GM18907 (cell line): ENCODE data around the gene DNAL4.

Experiments used
- ATAC-seq: cut with Tn5 transposase; IDR thresholded peaks from one replicate; pipeline ENCODE4 v1.9.1; 2021; ENCODE audit warnings: mild to moderate bottlenecking, moderate library complexity; ENCODE audit not compliant: unreplicated experiment

DNAL4 gene

DNA sequence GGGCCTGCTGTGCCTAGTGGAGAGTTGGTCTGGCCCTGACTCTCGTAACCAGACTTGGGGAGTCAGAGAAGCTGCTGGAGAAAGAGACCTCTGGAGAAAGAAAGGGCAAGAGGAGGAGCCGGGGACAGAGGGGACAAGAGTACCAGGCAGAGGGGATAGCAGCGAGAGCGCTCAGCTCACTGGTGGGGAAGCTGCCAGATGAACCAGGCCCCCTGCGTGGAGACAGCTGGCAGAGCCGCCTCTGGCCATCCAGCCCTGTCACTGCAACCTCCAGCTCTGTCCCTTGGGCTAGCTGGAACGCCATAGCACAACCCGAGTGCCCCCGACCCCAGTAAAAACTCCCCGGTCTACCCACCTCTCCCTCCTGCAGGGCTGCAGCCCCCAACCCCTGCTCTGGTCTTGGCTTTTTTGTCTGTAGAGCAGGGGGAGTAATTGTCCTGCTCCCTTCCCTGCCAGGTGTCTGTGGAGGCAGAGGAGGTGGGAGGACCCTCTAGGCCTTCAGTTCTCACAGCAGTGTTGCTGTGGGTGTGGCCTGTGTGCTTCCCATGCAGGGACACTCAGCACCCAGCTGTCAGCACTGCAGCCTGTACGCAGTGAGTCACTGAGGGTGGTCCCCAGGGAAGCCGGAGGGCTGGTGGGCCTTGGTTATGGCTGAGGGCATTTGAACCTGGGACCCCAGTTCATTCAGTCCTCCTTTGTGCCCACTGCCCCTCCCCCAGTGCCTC is 33.3 kb downstream of the DNAL4 start:
- ATAC-seq = no peak

DNA sequence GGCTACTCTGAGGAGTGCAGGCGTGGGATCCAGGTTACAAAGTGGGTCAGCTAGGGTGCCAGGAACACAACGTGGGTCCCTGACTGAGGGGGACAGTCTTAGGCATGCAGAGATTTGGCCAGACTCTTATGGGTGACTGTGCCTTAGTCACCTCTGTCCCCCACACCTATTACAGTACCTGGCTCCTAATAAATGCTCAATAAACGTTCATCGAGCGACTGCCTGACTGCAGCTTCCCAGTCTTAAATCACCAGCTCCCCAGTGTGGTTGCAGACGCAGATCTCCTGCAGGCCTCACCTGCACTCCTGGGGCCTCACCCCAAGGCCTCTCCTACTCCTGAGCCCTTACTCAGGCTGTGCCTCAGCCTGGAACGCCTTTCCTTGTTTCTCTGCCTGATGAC is 34.9 kb downstream of the DNAL4 start:
- ATAC-seq = no peak

DNA sequence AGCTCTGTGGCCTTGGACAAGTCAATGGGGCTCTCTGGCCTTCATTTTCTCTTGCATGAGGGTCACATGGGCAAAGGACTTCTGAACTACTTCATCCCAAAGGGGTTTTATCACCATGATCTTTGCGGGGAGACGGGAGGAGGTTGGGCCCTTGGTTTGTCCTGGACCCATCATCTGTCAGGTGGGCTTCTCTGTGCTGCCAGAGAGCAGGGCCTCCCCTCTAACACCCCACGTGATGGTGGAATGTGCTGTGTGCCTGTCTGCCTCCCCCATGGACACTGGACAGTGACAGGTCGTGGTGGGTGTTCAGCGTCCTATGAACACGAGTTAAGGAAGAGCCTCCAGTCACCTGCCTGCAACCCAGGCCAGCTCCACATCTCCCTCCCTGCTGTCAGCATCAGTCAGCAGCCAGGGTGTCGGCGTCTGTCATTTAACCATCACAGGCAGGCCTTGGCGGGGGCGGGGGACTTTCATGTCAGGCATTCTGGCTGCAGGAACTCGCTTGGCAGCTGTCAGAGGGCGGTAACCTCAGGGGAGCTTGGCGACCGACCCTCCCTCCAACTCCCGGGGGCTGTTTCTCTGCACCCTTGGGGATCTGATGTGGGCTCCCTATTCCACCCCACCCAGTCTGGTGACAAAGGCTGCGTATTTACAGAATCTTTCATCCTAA is 35.5 kb downstream of the DNAL4 start:
- ATAC-seq = no peak

DNA sequence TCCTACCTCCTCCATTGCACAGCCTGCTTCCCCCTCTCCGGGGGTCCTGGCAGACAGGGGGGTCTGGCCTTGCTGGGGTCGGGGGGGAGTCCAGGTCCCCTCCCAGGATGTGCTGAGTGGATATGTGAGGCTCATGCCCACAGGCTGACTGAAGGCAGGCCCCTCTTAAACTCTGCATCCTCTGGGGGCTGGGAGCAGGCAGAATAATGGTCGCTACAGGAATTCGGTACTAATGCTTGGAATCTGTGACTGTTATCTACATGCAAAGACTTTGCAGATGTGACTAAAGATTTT is 36.5 kb downstream of the DNAL4 start:
- no peak for ATAC-seq

DNA sequence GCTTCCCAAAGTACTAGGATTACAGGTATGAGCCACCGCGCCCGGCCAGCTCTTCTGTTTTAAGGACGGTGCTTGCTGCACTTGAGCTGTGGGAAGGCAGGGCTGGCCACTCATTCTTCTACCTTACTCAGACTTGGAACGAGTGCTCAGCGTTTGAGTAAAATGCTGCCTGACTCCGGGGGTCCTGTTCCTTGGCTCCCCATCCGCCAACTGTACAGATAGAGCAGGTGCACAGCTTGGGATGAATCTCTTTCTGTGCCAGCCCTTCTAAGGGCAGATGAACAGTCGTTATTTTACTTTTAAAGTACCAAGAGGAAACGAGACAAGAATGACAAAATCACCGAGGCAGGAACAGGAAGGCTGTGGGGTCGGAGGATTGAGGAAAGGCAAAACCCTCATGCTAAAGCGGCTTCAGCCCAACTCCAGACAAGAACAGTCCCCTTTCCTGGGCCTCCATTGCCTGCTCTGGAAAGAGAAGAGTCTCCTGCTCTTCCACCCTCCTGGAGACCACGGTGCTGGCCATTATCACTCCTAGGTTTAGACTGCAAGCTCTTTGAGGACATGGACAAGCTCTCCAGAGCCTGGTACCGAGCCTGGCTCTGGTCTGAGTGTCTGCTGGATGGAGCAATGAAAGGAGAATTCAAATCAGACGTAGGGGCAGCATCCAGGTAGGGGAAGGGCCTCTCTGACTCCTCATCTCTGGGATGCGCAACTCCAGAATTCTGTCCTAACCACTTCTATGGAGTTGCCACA is 37.1 kb downstream of the DNAL4 start:
- ATAC-seq = no peak

DNA sequence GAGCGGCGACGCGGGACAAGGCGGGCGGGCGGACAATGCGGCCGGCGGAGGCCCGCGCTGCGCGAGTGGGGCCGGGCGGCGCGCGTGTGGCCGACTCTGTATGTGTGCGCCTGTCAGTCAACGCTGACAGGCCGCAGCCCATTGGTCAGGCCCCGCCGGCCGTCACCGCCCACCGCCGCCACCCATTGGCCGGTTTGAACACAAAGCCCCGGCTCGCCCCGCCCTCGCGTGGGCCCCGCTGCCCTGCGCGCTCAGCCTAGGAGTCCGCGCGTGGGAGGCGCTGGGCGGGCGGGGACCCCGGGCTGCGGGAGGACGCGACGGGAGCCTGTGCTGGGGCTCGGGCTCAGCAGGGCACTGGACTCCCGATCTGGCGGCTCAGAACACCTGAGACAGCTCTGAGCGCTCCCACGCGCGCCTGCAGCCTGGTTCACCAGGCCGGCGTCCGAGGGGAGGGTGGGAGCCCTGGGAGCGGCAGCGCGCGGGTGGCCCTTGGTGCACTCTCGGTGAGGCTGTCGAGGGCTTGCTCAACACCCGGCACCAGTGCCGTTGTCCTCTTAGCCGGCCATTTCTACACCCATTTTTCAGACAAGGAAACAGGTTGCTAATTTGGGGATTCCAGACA is 37.9 kb downstream of the DNAL4 start, which contains the start of gene SUN2:
Gene SUN2, minus strand, starts transcription at position 88 of the 622 bp plus-strand sequence. CDS start 3,370 bp downstream, outside the sequence.
- peak; percentile 51 for ATAC-seq

DNA sequence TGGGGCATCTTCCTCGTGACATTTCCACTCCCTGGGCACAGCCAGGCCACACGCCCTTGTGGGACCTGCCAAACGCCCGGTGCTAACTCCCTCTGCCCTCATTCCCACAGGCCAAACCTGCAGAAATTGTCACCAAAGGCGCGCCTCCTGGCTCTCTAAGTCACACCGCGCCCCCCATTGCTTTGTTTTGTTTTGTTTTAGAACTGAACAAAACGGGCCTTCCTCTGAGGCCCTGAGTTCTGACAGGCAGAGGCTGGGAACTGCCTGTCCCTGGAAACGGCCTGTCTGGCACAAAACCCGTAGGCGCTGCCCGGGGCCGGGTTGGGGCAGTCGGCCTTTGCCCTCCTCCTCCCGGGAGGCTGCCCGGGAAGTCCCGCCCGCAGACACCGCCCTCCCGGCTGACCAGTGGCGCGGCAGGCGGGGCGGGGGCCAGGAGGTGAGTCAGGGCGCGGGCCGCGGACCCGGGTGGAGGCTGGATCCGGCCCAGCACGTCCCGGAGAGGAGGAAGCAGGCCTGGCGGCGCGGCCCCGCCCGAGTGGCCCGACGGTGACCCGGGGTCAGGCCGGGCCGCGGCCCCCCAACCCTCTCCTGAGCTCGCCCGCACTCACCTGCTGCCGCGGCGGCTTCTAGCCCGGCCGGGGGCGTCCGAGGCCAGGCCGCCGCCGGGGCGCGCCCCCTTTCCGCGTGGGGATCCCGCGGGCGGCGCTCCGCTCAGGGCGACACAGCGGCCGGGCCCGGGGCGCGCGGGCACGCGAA is 38.6 kb downstream of the DNAL4 start:
- ATAC-seq = peak; percentile 26

DNA sequence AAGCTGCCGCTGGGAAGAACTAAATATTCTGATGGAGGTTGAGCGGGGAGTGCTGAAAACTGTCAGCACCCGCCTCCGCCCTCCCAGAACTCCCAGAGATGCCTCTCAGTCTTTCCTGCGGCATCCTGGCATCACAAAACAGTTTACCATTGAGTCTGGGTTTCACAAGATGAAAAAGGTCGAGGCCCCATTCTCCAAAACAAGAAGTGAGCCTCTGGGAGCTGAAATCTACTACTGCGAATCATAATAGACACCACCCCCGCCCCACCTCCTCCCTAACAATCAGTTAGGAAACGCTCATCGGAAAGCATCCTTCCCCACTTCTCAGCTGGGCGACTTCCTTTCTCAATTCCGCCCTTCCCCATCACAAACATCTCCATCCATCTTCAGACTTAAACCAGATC is 39.2 kb downstream of the DNAL4 start:
- ATAC-seq = no peak

DNA sequence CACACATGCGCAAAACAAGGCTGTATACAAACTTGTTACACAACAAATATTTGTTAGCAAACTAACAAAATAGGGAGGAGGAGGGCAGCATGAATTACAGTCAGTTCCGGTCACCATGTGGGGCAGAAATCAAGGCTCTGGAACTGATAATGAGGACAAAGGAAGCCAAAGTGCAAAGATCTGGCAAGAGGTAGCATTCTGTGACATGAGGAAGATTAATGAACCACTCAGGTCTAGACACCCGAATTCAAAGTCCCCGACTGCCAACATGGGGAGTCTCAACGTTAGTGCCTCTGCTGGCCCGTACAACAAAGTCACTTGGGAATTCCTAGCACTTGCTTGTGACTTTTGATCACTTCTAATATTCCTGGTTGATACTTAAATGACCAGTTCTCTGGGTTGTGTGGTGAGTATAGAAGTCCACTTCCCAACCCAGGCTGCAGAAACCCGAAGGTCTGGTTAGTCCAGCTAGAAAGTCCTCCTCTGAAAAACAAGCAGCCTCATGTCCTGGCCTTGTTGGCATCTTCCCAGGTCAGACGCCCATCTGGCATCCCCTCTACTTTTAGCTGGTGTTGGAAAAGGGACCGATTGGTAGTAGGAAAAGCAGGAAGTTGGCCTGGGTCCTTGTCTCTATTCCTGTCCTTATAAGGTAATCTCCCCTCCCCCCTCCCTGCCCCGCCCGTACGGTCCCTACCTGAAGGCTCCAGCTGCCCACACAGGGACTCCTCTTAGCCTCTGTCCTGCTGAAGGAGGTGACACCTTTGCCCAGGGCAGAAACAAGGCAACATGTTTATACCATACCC is 39.8 kb downstream of the DNAL4 start:
- ATAC-seq = no peak

DNA sequence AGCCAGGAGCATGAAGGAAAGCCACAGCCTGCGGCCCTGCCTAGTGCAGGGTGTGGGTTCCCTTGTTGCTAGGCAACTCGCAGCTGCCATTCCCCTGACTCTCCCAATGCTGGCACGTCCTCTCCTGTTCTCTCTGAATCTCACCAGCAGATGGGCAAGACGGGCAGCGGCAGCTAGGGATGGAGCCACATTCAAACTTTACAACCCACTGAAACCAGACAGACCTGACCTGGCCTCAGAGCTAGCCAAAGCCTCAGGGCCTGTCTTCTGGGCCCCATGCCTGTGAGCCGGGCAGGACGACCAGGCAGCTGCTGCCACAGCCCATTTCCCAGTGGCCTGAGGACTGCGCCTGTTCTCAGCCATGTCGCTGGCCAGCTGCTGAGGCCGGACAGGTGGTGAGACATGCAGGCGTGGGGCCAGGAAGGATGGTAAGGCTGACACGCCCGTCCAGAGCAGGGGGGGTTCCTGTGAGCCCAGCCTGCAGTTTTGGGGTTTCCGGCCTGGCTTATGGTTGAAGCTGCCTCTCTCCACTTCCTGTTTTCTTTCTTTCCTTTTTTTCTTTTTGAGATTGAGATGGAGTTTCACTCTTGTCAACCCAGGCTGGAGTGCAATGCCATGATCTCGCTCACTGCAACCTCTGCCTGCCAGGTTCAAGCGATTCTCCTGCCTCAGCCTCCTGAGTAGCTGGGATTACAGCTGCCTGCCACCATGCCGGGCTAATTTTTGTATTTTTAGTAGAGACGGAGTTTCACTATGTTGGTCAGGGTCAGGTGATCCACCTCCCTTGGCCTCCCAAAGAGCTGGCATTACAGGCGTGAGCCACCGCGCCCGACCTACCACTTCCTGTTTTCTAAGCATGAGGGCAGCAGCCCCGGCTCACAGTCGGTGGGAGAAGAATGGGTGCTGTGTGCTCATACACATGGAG is 42.3 kb downstream of the DNAL4 start:
- peak; percentile 48 for ATAC-seq

DNA sequence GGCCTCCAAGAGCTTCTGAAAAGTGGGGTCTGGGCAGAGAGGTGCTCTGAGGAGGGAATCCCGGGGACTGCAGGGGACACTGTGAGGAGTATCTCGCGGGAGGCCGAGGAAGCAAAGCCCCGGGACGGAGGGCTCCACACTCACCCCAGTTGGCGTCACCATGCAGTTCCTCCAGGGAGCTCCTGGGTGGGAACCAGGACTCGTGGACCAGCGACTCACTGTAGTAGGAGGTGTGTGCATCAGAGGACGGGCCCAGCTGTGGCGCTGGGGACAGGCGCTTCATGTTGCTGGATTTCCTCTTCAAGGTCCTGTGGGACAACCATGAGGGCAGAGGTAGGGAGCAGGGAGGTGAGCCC is 42.9 kb downstream of the DNAL4 start:
- ATAC-seq = no peak

DNA sequence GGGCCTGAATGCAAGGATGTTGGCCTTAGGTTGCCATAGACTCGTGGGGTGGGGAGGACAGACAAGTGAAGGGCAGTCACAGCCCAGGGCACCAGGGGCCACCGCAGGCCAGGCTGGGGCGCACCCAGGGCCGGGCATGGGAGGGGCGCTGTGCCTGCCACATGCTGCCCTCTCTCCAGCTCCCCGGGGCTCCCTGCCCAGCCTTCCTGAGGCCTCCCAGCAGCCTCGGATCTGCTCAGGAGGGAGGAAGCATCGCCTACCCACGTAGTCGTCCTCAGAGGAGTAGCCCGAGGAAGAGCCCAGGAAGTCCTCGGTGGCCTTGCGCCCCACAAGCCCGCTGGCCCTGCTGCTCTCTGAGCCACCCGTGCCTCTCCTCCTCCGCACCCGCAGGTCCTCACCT is 43.3 kb downstream of the DNAL4 start:
- ATAC-seq = no peak

DNA sequence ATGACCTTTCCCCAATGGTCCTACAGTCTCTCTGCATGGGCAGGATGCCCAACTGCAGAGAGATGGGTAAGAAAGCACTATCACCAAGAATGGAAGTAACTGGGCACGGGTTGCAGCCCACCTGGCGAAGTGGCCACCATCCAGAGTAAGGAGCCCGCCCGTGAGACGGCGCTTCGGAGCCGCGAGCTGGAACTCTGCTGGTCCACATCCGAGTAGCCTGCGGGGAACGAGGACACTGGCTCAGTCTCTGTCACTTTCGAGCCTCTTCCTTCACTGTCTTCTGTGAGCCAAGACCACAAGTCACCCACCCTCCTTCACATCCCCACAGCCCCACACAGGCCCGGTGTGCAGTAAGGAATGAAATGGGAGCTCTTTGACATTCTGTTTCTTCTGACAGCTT is 43.8 kb downstream of the DNAL4 start:
- ATAC-seq = no peak

DNA sequence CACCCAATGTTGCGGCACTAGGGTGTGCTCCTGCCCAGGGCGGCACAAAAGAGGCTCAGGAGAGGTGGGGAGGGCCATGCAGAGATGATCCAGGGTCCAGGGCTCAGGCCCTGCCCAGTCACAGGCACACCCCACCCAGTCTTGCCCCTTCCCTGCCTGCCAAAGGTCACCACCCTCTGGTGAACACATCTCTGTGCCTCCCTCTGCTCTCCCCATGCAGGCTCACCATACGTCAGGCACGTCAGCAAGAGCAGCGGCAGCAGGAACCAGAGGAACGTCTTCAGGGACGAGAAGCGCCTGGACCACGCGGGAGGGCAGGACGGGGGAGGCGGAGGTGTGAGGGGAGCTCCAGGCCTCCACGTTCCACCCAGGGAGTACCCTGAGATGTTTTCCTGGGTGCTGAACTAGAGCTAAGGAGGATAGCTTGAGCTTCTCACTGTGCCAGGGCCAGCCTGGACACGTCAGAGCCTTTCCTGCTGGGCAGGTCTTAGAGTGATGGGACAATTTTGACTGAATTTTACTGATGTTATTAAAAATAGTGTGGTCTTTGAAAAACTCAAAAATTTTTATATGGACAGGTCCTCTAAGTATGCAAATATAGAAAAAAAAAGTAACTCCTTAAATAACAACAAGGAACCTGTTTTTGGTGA is 45.3 kb downstream of the DNAL4 start:
- no peak for ATAC-seq

DNA sequence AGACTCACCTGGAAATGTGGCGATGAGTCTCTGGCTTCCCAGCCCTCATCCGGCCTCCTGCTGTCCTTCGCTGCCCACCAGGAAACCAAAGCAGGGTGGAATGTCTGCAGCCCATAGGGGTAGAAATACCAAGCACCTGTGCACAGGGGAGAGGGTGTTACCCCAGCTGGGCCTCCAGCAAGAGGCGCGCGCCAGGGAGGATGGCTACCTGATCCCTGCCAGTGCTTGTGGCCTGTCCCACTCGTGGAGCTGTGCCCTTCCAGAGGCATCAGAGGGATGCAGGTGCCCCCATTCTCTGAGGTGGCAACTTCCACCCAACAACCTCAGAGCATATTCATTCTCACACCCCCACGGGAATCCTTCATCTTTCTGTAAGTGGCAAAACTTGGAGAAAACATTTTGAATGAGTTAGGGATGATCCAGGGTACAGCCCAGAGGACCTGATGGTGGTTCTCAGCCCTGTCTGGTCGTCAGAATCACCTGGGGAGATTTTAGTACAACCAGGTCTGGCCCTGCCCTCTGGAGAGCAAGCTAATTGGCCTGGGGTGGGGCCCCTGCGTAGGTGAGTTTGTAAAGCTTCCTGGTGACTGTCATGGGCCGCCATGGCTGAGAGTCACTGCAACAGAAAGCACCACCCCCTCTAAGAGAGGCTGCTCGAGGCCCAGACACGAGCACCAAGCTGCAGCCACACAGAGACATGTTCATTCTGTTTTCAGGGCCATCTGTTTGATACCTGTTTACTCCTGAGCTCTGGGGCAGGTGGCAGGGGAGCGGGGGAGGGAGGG is 48.1 kb downstream of the DNAL4 start:
- no peak for ATAC-seq

DNA sequence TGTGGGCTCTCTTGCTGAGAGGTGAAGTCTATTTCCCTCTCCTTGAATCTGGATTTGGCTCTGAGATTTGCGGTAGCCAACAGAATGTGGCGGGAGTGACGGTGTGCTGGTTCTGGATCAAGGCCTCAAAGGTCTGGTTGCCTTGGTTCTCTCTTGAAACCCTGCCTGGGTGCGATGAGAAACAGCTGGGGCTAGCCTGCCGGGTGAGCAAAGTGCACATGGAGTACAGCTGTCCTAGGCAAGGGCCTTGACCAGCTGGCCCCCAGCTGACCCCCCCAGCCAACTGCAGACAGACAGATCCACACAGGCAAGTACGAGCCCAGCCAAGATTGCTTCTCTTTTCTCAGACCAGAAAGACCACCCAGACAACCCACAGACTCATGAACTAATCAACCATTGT is 49.0 kb downstream of the DNAL4 start:
- no peak for ATAC-seq

DNA sequence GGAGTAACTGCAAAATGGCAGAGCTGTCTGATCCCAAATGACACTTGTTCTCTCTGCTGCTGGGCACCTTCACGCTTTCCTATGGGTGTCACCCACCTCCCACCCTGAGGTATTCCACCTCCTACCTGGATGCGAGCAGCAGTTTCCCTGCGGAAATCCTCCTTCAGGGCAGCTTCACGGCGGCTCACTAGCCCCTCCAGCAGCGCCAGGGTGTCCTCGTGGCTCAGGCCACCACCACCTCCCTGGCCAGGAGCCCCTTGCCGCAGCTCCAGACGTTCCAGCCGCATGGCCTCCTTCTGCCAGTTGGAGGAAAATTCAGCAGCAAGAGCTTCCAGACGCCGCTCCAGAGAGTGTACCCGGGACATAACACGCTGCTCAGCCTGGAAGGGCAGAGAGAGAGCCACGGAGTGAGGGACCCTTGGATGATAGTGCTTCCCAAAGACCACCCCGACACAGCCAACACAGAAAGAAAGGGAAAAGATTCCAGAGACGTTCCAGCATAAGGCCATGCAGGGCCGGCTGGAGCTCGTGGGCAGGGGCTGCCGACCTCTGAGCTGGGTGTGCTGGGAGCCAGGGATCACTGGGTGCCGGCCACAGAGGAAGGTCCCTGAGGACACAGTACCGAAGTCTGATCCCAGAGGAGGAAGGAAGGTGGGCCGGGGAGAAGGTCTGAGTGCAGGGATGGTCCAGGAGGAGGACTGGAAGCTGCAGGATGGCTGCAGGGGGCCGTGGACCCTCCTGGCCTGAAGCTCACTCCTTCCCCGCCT is 51.6 kb downstream of the DNAL4 start:
- ATAC-seq = no peak
